Sigmoid colon (tissue), 4 donors: ENCODE results near the gene ZFYVE9.

Experiments
- EP300 ChIP-seq, 4 donors: sonication (generic); formaldehyde crosslinking; IDR thresholded peaks; one replicate each; pipeline ENCODE4 v1.6.1; 2017; ENCODE audit warnings: antibody characterized with exemption in 4 of 4
- POLR2A ChIP-seq, 2 donors: fragments of 450-650 bp; IDR thresholded peaks; one replicate each; pipeline ENCODE4 v1.6.1; 2016; ENCODE audit warnings: antibody characterized with exemption in 2 of 2, mild to moderate bottlenecking in 2 of 2, moderate library complexity in 2 of 2
- POLR2AphosphoS5 ChIP-seq, 4 donors: sonication (generic); formaldehyde crosslinking; IDR thresholded peaks; one replicate each; pipeline ENCODE4 v1.6.1; 2017; ENCODE audit warnings: antibody characterized with exemption in 4 of 4
- TF ChIP-seq, protein P1 (sequence below), 4 experiments: fragments of 450-650 bp in 3 of 4; fragments of 200-600 bp in 1 of 4; IDR thresholded peaks; one replicate each; pipeline ENCODE4 v1.5.1; 2016 to 2019; ENCODE audit warnings: antibody characterized with exemption in 4 of 4, mild to moderate bottlenecking in 3 of 4, moderate library complexity in 2 of 4

GRCh38 chr1:52102336-52103013, 39.4 kb upstream of the ZFYVE9 start:
- no peak for TF ChIP-seq POLR2AphosphoS5 (IDR thresholded peaks at IDR 0.05)
- no peak for TF ChIP-seq POLR2A (IDR thresholded peaks at IDR 0.05)
- TF ChIP-seq, protein P1, sequence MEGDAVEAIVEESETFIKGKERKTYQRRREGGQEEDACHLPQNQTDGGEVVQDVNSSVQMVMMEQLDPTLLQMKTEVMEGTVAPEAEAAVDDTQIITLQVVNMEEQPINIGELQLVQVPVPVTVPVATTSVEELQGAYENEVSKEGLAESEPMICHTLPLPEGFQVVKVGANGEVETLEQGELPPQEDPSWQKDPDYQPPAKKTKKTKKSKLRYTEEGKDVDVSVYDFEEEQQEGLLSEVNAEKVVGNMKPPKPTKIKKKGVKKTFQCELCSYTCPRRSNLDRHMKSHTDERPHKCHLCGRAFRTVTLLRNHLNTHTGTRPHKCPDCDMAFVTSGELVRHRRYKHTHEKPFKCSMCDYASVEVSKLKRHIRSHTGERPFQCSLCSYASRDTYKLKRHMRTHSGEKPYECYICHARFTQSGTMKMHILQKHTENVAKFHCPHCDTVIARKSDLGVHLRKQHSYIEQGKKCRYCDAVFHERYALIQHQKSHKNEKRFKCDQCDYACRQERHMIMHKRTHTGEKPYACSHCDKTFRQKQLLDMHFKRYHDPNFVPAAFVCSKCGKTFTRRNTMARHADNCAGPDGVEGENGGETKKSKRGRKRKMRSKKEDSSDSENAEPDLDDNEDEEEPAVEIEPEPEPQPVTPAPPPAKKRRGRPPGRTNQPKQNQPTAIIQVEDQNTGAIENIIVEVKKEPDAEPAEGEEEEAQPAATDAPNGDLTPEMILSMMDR (IDR thresholded peaks at IDR 0.05) = no peak
- TF ChIP-seq EP300 (IDR thresholded peaks at IDR 0.05) = no peak
